HepG2 (cell line): ENCODE results near the gene CHN2. TPM values are rescaled to one million over a fixed set of nuclear protein-coding genes. Genes with fewer than 3 reads are reported as not detected.

Source experiments
- AGO2 ChIP-seq: fragments of 200-400 bp; formaldehyde crosslinking; optimal IDR thresholded peaks from 2 replicates; pipeline ENCODE3; 2017; ENCODE audit warnings: mild to moderate bottlenecking, low read depth, low read length, moderate library complexity
- KAT8 ChIP-seq: IDR thresholded peaks from 2 replicates; pipeline ENCODE4 v1.6.1; 2016; ENCODE audit warnings: missing genetic modification reagents, missing compliant biosample characterization
- MED13 ChIP-seq: sonication (generic); formaldehyde crosslinking; IDR thresholded peaks from 2 replicates; pipeline ENCODE4 v1.5.0; 2020; ENCODE audit warnings: missing genetic modification reagents
- PAF1 ChIP-seq: IDR thresholded peaks from 2 replicates; pipeline ENCODE4 v1.6.1; 2016; ENCODE audit warnings: missing genetic modification reagents, missing compliant biosample characterization
- SMAD1 ChIP-seq: sonication (generic); formaldehyde crosslinking; IDR thresholded peaks from 2 replicates; pipeline ENCODE4 v1.4.0; 2020; ENCODE audit warnings: missing genetic modification reagents, low read depth, mild to moderate bottlenecking, borderline replicate concordance
- ZNF138 ChIP-seq: sonication (generic); formaldehyde crosslinking; IDR thresholded peaks from 2 replicates; pipeline ENCODE4 v1.5.0; 2020; ENCODE audit warnings: mild to moderate bottlenecking, low read depth, missing genetic modification reagents
- ZNF282 ChIP-seq: fragments of 450-650 bp; IDR thresholded peaks from 2 replicates; pipeline ENCODE4 v1.6.1; 2018; ENCODE audit not compliant: partially characterized antibody
- ZNF337 ChIP-seq: sonication (generic); formaldehyde crosslinking; IDR thresholded peaks from 2 replicates; pipeline ENCODE4 v1.5.1; 2020; ENCODE audit warnings: missing genetic modification reagents, low read depth, mild to moderate bottlenecking, borderline replicate concordance
- ZNF44 ChIP-seq: sonication (generic); formaldehyde crosslinking; IDR thresholded peaks from 2 replicates; pipeline ENCODE4 v1.5.1; 2020; ENCODE audit warnings: mild to moderate bottlenecking, missing genetic modification reagents
- ZNF460 ChIP-seq: sonication (generic); formaldehyde crosslinking; IDR thresholded peaks from 2 replicates; pipeline ENCODE4 v1.5.1; 2020; ENCODE audit warnings: missing genetic modification reagents, mild to moderate bottlenecking, borderline replicate concordance
- ZNF468 ChIP-seq: sonication (generic); formaldehyde crosslinking; IDR thresholded peaks from 2 replicates; pipeline ENCODE4 v1.8.0; 2022; ENCODE audit warnings: mild to moderate bottlenecking, moderate library complexity, missing genetic modification reagents
- ZNF775 ChIP-seq: sonication (generic); formaldehyde crosslinking; IDR thresholded peaks from 2 replicates; pipeline ENCODE4 v1.4.0; 2020; ENCODE audit warnings: missing genetic modification reagents, mild to moderate bottlenecking, moderate library complexity, borderline replicate concordance
- ZNF878 ChIP-seq: sonication (generic); formaldehyde crosslinking; IDR thresholded peaks from 2 replicates; pipeline ENCODE4 v1.8.1; 2023; ENCODE audit warnings: mild to moderate bottlenecking, missing genetic modification reagents, moderate library complexity
- polyA plus RNA-seq, 8 experiments: library from polyadenylated mRNA; depleted of rRNA in 3 of 8; stranded (reverse) in 7 of 8; unstranded in 1 of 8; fragments of >200 nt; fragmentation: Illumina TruSeq in 4 of 8; extraction: Trizol in 4 of 8; gene quantifications; 2 replicates each; pipeline versions ENCODE4 v1.2.1 to v1.2.3, GENCODE V29; 2011 to 2016; ENCODE audit warnings: low read depth in 4 of 8, missing spikeins in 1 of 8, mixed read lengths in 1 of 8; ENCODE audit not compliant: insufficient read depth in 1 of 8
- total RNA-seq, 5 experiments: library from RNA; depleted of rRNA; stranded (reverse); fragments of >200 nt; fragmentation: Illumina TruSeq; extraction: Trizol; gene quantifications; 2 replicates each; pipeline ENCODE4 v1.2.3, GENCODE V29; 2016; ENCODE audit warnings: low read depth in 1 of 5
- TF ChIP-seq, protein P1 (sequence below): IDR thresholded peaks from 2 replicates; pipeline ENCODE4 v1.6.1; 2016
- TF ChIP-seq, protein P2 (sequence below): IDR thresholded peaks from 2 replicates; pipeline ENCODE4 v1.6.1; 2016; ENCODE audit warnings: missing biosample characterization, missing genetic modification reagents, low read depth
- TF ChIP-seq, protein P3 (sequence below): sonication (generic); formaldehyde crosslinking; IDR thresholded peaks from 2 replicates; pipeline ENCODE4 v1.4.0; 2020; ENCODE audit warnings: missing genetic modification reagents
- TF ChIP-seq, protein P4 (sequence below): IDR thresholded peaks from 2 replicates; pipeline ENCODE4 v1.6.1; 2016; ENCODE audit warnings: control low read depth
- TF ChIP-seq, protein P5 (sequence below): IDR thresholded peaks from 2 replicates; pipeline ENCODE4 v1.6.1; 2016; ENCODE audit warnings: low read depth, missing genetic modification reagents, missing compliant biosample characterization

Gene CHN2
- total and polyA plus RNA-seq, 2 of the 13 experiments (the other 11 are each of a cell fraction or from before 2014, with no cell fraction given) = 23.5 to 30.5 TPM

DNA sequence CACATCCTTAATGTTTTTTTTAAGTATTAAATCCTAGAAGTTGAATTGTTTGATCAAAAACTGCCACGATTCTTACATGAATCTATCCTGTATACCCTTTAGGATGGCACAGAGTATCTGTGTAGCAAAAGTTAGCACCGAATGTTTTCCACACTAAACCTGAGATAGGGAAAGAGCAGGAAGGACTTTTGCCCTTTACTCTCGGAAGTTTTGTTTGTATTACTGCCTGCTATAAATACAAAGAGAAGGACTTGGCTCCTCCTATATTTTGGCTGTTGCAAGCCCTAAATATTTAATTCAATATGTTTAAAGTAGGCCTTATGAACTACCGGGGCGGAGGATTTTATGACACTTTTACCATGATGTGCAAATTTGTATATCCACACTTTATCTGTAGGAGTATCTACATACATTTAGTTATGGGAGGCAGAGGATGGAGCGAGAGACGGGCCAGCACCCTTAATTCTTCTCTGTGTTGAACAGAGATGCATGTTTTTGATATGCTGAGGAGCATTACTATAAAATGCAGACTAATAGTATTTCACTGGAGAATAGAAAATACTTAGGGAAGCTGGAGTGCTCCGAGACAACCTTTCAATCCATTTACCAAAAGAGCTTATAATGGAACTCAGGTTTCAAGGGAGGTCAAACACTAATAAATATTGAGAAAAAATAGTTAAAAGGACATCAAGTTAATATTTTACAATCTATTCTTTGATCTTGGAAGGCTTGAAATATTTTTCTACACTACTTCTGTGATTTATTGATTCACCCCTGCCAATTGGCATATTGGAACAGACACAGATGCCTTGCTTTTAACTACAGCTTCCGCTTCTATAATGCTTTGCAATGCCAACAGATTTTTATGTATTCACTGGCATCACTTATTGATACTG, 97.4 kb downstream of the CHN2 start (continued):
- TF ChIP-seq SMAD1 (CRISPR knock-in tag) (no peak), KAT8 (CRISPR knock-in tag) (no peak; the same call in 1 of the 2 replicates), MED13 (CRISPR knock-in tag) (0 out of 2 replicates have a peak, but pooled peaks have one; percentile 29), ZNF282 (no peak), ZNF775 (CRISPR knock-in tag) (no peak), AGO2 (no peak), ZNF468 (CRISPR knock-in tag) (no peak), PAF1 (CRISPR knock-in tag) (no peak), ZNF138 (no peak), ZNF337 (CRISPR knock-in tag) (no peak), ZNF878 (CRISPR knock-in tag) (no peak), ZNF44 (CRISPR knock-in tag) (no peak), ZNF460 (CRISPR knock-in tag) (no peak)
- TF ChIP-seq, protein P1, sequence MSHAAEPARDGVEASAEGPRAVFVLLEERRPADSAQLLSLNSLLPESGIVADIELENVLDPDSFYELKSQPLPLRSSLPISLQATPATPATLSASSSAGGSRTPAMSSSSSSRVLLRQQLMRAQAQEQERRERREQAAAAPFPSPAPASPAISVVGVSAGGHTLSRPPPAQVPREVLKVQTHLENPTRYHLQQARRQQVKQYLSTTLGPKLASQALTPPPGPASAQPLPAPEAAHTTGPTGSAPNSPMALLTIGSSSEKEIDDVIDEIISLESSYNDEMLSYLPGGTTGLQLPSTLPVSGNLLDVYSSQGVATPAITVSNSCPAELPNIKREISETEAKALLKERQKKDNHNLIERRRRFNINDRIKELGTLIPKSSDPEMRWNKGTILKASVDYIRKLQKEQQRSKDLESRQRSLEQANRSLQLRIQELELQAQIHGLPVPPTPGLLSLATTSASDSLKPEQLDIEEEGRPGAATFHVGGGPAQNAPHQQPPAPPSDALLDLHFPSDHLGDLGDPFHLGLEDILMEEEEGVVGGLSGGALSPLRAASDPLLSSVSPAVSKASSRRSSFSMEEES (CRISPR knock-in tag) = 0 out of 2 replicates have a peak, but pooled peaks have one; percentile 18
- TF ChIP-seq, protein P2, sequence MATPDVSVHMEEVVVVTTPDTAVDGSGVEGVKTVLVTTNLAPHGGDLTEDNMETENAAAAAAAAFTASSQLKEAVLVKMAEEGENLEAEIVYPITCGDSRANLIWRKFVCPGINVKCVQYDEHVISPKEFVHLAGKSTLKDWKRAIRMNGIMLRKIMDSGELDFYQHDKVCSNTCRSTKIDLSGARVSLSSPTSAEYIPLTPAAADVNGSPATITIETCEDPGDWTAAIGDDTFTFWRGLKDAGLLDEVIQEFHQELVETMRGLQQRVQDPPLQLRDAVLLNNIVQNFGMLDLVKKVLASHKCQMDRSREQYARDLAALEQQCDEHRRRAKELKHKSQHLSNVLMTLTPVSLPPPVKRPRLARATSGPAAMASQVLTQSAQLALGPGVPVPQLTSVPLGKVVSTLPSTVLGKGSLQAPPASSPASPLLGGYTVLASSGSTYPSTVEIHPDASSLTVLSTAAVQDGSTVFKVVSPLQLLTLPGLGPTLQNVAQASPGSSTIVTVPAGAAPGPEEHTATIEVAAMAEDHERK (CRISPR knock-in tag) = no peak
- TF ChIP-seq, protein P3, sequence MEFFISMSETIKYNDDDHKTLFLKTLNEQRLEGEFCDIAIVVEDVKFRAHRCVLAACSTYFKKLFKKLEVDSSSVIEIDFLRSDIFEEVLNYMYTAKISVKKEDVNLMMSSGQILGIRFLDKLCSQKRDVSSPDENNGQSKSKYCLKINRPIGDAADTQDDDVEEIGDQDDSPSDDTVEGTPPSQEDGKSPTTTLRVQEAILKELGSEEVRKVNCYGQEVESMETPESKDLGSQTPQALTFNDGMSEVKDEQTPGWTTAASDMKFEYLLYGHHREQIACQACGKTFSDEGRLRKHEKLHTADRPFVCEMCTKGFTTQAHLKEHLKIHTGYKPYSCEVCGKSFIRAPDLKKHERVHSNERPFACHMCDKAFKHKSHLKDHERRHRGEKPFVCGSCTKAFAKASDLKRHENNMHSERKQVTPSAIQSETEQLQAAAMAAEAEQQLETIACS = no peak
- TF ChIP-seq, protein P4, sequence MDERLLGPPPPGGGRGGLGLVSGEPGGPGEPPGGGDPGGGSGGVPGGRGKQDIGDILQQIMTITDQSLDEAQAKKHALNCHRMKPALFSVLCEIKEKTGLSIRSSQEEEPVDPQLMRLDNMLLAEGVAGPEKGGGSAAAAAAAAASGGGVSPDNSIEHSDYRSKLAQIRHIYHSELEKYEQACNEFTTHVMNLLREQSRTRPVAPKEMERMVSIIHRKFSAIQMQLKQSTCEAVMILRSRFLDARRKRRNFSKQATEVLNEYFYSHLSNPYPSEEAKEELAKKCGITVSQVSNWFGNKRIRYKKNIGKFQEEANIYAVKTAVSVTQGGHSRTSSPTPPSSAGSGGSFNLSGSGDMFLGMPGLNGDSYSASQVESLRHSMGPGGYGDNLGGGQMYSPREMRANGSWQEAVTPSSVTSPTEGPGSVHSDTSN (CRISPR knock-in tag) = no peak
- TF ChIP-seq, protein P5, sequence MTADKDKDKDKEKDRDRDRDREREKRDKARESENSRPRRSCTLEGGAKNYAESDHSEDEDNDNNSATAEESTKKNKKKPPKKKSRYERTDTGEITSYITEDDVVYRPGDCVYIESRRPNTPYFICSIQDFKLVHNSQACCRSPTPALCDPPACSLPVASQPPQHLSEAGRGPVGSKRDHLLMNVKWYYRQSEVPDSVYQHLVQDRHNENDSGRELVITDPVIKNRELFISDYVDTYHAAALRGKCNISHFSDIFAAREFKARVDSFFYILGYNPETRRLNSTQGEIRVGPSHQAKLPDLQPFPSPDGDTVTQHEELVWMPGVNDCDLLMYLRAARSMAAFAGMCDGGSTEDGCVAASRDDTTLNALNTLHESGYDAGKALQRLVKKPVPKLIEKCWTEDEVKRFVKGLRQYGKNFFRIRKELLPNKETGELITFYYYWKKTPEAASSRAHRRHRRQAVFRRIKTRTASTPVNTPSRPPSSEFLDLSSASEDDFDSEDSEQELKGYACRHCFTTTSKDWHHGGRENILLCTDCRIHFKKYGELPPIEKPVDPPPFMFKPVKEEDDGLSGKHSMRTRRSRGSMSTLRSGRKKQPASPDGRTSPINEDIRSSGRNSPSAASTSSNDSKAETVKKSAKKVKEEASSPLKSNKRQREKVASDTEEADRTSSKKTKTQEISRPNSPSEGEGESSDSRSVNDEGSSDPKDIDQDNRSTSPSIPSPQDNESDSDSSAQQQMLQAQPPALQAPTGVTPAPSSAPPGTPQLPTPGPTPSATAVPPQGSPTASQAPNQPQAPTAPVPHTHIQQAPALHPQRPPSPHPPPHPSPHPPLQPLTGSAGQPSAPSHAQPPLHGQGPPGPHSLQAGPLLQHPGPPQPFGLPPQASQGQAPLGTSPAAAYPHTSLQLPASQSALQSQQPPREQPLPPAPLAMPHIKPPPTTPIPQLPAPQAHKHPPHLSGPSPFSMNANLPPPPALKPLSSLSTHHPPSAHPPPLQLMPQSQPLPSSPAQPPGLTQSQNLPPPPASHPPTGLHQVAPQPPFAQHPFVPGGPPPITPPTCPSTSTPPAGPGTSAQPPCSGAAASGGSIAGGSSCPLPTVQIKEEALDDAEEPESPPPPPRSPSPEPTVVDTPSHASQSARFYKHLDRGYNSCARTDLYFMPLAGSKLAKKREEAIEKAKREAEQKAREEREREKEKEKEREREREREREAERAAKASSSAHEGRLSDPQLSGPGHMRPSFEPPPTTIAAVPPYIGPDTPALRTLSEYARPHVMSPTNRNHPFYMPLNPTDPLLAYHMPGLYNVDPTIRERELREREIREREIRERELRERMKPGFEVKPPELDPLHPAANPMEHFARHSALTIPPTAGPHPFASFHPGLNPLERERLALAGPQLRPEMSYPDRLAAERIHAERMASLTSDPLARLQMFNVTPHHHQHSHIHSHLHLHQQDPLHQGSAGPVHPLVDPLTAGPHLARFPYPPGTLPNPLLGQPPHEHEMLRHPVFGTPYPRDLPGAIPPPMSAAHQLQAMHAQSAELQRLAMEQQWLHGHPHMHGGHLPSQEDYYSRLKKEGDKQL (CRISPR knock-in tag) = no peak
